ENCODE data around the gene GRPR. TPM values are rescaled to one million over a fixed set of nuclear protein-coding genes. Genes with fewer than 3 reads are reported as not detected.

Gene GRPR
- polyA plus RNA-seq, 1 donor (not counting 4 experiments of a cell fraction or from before 2014, with no cell fraction given) = 0.08 TPM

DNA sequence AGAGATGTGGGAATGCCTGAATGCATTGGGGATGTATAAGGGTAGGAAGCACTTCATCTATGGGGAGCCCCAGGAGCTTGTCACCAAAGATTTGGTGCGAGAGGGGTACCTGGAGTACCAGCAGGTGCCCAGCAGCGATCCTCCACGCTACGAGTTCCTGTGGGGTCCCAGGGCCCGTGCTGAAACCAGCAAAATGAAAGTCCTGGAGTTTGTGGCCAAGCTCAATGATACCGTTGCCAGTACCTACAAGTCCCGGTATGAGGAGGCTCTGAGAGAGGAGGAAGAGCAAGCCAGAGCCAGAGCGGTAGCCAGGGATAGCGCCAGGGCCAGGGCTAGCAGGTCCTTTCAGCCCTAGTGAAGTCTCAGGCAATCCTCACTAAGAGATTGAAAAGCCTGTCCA, 47.7 kb downstream of the GRPR start:
- DNase-seq (ENCODE audit: low read depth, low spot score) (no peak), FAIRE-seq (no peak)
- no peaks in the 10 kb centered on the region for H3K79me2 ChIP-seq (ENCODE audit: control insufficient read depth, insufficient read depth, low read length)
- H4K20me1 ChIP-seq (ENCODE audit: control insufficient read depth, extremely low read depth, insufficient read depth, low read length) = no peaks in the 10 kb centered on the region
- H3K27ac ChIP-seq (ENCODE audit: control insufficient read depth, insufficient read depth, low read length) = no peak overlapping the region
- H3K4me3 ChIP-seq (ENCODE audit: control insufficient read depth in 2 of 3, extremely low read depth in 1 of 3, insufficient read depth in 2 of 3, low read depth in 1 of 3, low read length in 3 of 3) = no peak overlapping the region
- H3K36me3 ChIP-seq (ENCODE audit: control insufficient read depth in 2 of 2, extremely low read depth in 1 of 2, insufficient read depth in 2 of 2, low read length in 2 of 2) = no peaks in the 10 kb centered on the region
- no peaks in the 10 kb centered on the region for H3K9me3 ChIP-seq (ENCODE audit: control insufficient read depth, low read depth, low read length)
- H3K4me1 ChIP-seq (ENCODE audit: control insufficient read depth, extremely low read depth, insufficient read depth, low read length) = no peaks in the 10 kb centered on the region
- dilution Hi-C loops (cut with MboI; ENCODE audit: extremely low pct_ligation_motif_present, low sequenced_read_pairs) = no loop called here
- H3K4me2 ChIP-seq (ENCODE audit: control insufficient read depth, extremely low read depth, insufficient read depth, low read depth, low read length) = no peak overlapping the region
- peaks cover 3% of the 10 kb centered on the region for H3K27me3 ChIP-seq (ENCODE audit: control insufficient read depth, extremely low read depth, insufficient read depth, low read length)
- H2AFZ ChIP-seq (ENCODE audit: control insufficient read depth, low read length) = no peak overlapping the region
- TF ChIP-seq CTCF (optimal IDR thresholded peaks at IDR 0.05 in 1 of 3, IDR thresholded peaks at IDR 0.05 in 1 of 3, conservative IDR thresholded peaks at IDR 0.05 in 1 of 3; ENCODE audit: extremely low read depth in 1 of 3, insufficient read depth in 2 of 3, low read length in 3 of 3) = no peak
- TF ChIP-seq EZH2 (IDR thresholded peaks at IDR 0.05; ENCODE audit: low read length) = no peak
- no peak overlapping the region for H3K9ac ChIP-seq (ENCODE audit: control insufficient read depth, extremely low read depth, insufficient read depth, low read length)
- H3K9me1 ChIP-seq (ENCODE audit: control insufficient read depth, extremely low read depth, insufficient read depth, low read length) = no peaks in the 10 kb centered on the region

- H3K4me1 ChIP-seq (ENCODE audit: control insufficient read depth, extremely low read depth, insufficient read depth, low read length) = no peaks in the 10 kb centered on the region
- H3K79me2 ChIP-seq (ENCODE audit: control insufficient read depth, insufficient read depth, low read length) = no peaks in the 10 kb centered on the region
- peaks cover 3% of the 10 kb centered on the region for H3K27me3 ChIP-seq (ENCODE audit: control insufficient read depth, extremely low read depth, insufficient read depth, low read length)
- FAIRE-seq = no peak
- DNase-seq (ENCODE audit: low read depth, low spot score) = no peak
- H2AFZ ChIP-seq (ENCODE audit: control insufficient read depth, low read length) = no peak overlapping the region
- no peaks in the 10 kb centered on the region for H4K20me1 ChIP-seq (ENCODE audit: control insufficient read depth, extremely low read depth, insufficient read depth, low read length)
- no peaks in the 10 kb centered on the region for H3K36me3 ChIP-seq (ENCODE audit: control insufficient read depth in 2 of 2, extremely low read depth in 1 of 2, insufficient read depth in 2 of 2, low read length in 2 of 2)
- H3K9me1 ChIP-seq (ENCODE audit: control insufficient read depth, extremely low read depth, insufficient read depth, low read length) = no peaks in the 10 kb centered on the region
- TF ChIP-seq CTCF (optimal IDR thresholded peaks at IDR 0.05 in 1 of 3, IDR thresholded peaks at IDR 0.05 in 1 of 3, conservative IDR thresholded peaks at IDR 0.05 in 1 of 3; ENCODE audit: extremely low read depth in 1 of 3, insufficient read depth in 2 of 3, low read length in 3 of 3) = no peak
- no peak overlapping the region for H3K27ac ChIP-seq (ENCODE audit: control insufficient read depth, insufficient read depth, low read length)
- no peak overlapping the region for H3K4me3 ChIP-seq (ENCODE audit: control insufficient read depth in 2 of 3, extremely low read depth in 1 of 3, insufficient read depth in 2 of 3, low read depth in 1 of 3, low read length in 3 of 3)
- H3K9me3 ChIP-seq (ENCODE audit: control insufficient read depth, low read depth, low read length) = no peaks in the 10 kb centered on the region
- dilution Hi-C loops (cut with MboI; ENCODE audit: extremely low pct_ligation_motif_present, low sequenced_read_pairs) = no loop called here
- H3K4me2 ChIP-seq (ENCODE audit: control insufficient read depth, extremely low read depth, insufficient read depth, low read depth, low read length) = no peak overlapping the region
- H3K9ac ChIP-seq (ENCODE audit: control insufficient read depth, extremely low read depth, insufficient read depth, low read length) = no peak overlapping the region
Observed at GRCh38 chrX:16171944-16172343, 48.6 kb downstream of the GRPR start.
